TTC549 (cell line): ENCODE measurements around the gene ERH.
"Not testable (repeated sequence)": the region's sequence is repeated elsewhere in the genome, so short reads cannot be mapped to it uniquely, and the experiment has no call there.

ENCODE experiments used
- FAIRE-seq: peaks from 2 replicates; lab custom pipeline; 2012; peaks lifted over from hg19 to GRCh38; lab: Jason Lieb, UNC

Gene ERH

GRCh38 chr14:69398053-69398817 is at the start of gene ERH, which contains the start of gene SLC39A9:
ERH (minus strand) TSS chr14:69398299; CDS start chr14:69398233, 66 bp downstream.
SLC39A9 (plus strand) TSS chr14:69398692; CDS start chr14:69399370, 678 bp downstream.
- FAIRE-seq: peak; percentile 70

GRCh38 chr14:69443296-69443805 is 45.3 kb upstream of the ERH start:
- FAIRE-seq: no peak

GRCh38 chr14:69441948-69442347 is 43.8 kb upstream of the ERH start:
- no peak for FAIRE-seq

- FAIRE-seq: no peak
These were observed 41.6 kb upstream of the ERH start for GRCh38 chr14:69439521-69440270.

GRCh38 chr14:69432364-69432763 is 34.3 kb upstream of the ERH start:
- no peak for FAIRE-seq

GRCh38 chr14:69430306-69430939 is 32.3 kb upstream of the ERH start:
- no peak for FAIRE-seq

- FAIRE-seq: no peak
These were observed 31.5 kb upstream of the ERH start for GRCh38 chr14:69429643-69430042.

GRCh38 chr14:69428289-69428998 is 30.3 kb upstream of the ERH start:
- no peak for FAIRE-seq

- FAIRE-seq: no peak
These were observed 29.5 kb upstream of the ERH start for GRCh38 chr14:69427596-69427995.

GRCh38 chr14:69424149-69424923 is 26.2 kb upstream of the ERH start:
- no peak for FAIRE-seq

- no peak for FAIRE-seq
These were observed 25.2 kb upstream of the ERH start for GRCh38 chr14:69423279-69423678.

- not testable (repeated sequence) for FAIRE-seq
These were observed 18.0 kb upstream of the ERH start for GRCh38 chr14:69416087-69416486.

- no peak for FAIRE-seq
These were observed 15.4 kb upstream of the ERH start for GRCh38 chr14:69413483-69413882.

- no peak for FAIRE-seq
These were observed 10.3 kb upstream of the ERH start for GRCh38 chr14:69408331-69408960.

GRCh38 chr14:69405762-69406161 is 7.7 kb upstream of the ERH start:
- FAIRE-seq: no peak

- no peak for FAIRE-seq
These were observed 6.8 kb upstream of the ERH start for GRCh38 chr14:69404883-69405282.

- no peak for FAIRE-seq
These were observed 6.4 kb upstream of the ERH start for GRCh38 chr14:69404478-69404877.

GRCh38 chr14:69401841-69402240 is 3.7 kb upstream of the ERH start:
- FAIRE-seq: no peak

GRCh38 chr14:69400154-69400553 is 2.1 kb upstream of the ERH start:
- FAIRE-seq: no peak

GRCh38 chr14:69399750-69400149 is 1.7 kb upstream of the ERH start:
- no peak for FAIRE-seq

- FAIRE-seq: no peak
These were observed 715 bp upstream of the ERH start for GRCh38 chr14:69398818-69399210.
